Renal cortical epithelial cell (primary cell): ENCODE data around the gene NCBP2L. TPM values are rescaled to one million over a fixed set of nuclear protein-coding genes. Genes with fewer than 3 reads are reported as not detected.

Source experiments
- DNase-seq: peaks from one replicate; pipeline ENCODE4 v3.0.0-alpha.2; 2011; ENCODE audit warnings: low read depth
- total RNA-seq: library from RNA; depleted of rRNA; stranded (reverse); fragments of >200 nt; gene quantifications from 2 replicates; pipeline ENCODE4 v1.2.3, GENCODE V29; 2014

NCBP2L gene
- 0.30 TPM in 1 of 2 replicates, not detected in the other for total RNA-seq

- DNase-seq: no peak
Observed at GRCh38 chrX:107777536-107777832, at the start of gene NCBP2L. Gene NCBP2L, plus strand, starts transcription at chrX:107777733. Its CDS starts 16,488 bp downstream, at chrX:107794221.

GRCh38 chrX:107728371-107729099 lies 49.0 kb upstream of the NCBP2L start:
- DNase-seq: no peak

- DNase-seq: peak; percentile 65
Observed at GRCh38 chrX:107729558-107730297, 47.8 kb upstream of the NCBP2L start.

GRCh38 chrX:107730298-107730655 lies 47.3 kb upstream of the NCBP2L start:
- DNase-seq: no peak

GRCh38 chrX:107730991-107731766 lies 46.4 kb upstream of the NCBP2L start:
- DNase-seq: no peak

- DNase-seq: peak; percentile 95
Observed at GRCh38 chrX:107731831-107732502, 45.6 kb upstream of the NCBP2L start.

GRCh38 chrX:107733686-107734085 lies 43.8 kb upstream of the NCBP2L start:
- no peak for DNase-seq

GRCh38 chrX:107734646-107735045 lies 42.9 kb upstream of the NCBP2L start:
- no peak for DNase-seq

GRCh38 chrX:107736781-107737531 lies 40.6 kb upstream of the NCBP2L start:
- peak; percentile 58 for DNase-seq

GRCh38 chrX:107738272-107738671 lies 39.3 kb upstream of the NCBP2L start:
- no peak for DNase-seq

GRCh38 chrX:107738768-107739167 lies 38.8 kb upstream of the NCBP2L start:
- no peak for DNase-seq

GRCh38 chrX:107739541-107739940 lies 38.0 kb upstream of the NCBP2L start:
- DNase-seq: no peak

GRCh38 chrX:107741404-107741790 lies 36.1 kb upstream of the NCBP2L start:
- DNase-seq: peak; percentile 43

- DNase-seq: no peak
Observed at GRCh38 chrX:107742700-107743191, 34.8 kb upstream of the NCBP2L start.

- no peak for DNase-seq
Observed at GRCh38 chrX:107743995-107744394, 33.5 kb upstream of the NCBP2L start.

GRCh38 chrX:107744868-107745267 lies 32.7 kb upstream of the NCBP2L start:
- no peak for DNase-seq

- peak; percentile 75 for DNase-seq
Observed at GRCh38 chrX:107747596-107748161, 29.9 kb upstream of the NCBP2L start.

GRCh38 chrX:107748506-107748905 lies 29.0 kb upstream of the NCBP2L start:
- DNase-seq: no peak

GRCh38 chrX:107750263-107750662 lies 27.3 kb upstream of the NCBP2L start:
- DNase-seq: no peak

GRCh38 chrX:107750861-107751445 lies 26.6 kb upstream of the NCBP2L start:
- DNase-seq: no peak
